Omental fat pad (tissue), 4 donors: Measurements from ENCODE around the gene WNT9A. TPM values are rescaled to one million over a fixed set of nuclear protein-coding genes. Genes with fewer than 3 reads are reported as not detected.
"Not testable (repeated sequence)": the region's sequence is repeated elsewhere in the genome, so short reads cannot be mapped to it uniquely, and the experiment has no call there.

ENCODE experiments used
- ATAC-seq: fragments of 150-250 bp; one replicate; pipeline ENCODE4 v1.9.1; 2016; ENCODE audit warnings: mild to moderate bottlenecking, moderate library complexity; ENCODE audit not compliant: low FRiP score
- DNase-seq: peaks from one replicate; pipeline ENCODE4 v3.0.0-alpha.2; 2019; ENCODE audit warnings: low spot score
- total RNA-seq, 4 donors: library from RNA; depleted of rRNA; stranded (reverse); fragments of >200 nt; gene quantifications; one replicate each; pipeline ENCODE4 v1.1.0, GENCODE V29; 2016
- TF ChIP-seq, protein P1 (sequence below), 3 donors: fragments of 450-650 bp; IDR thresholded peaks; one replicate each; pipeline ENCODE4 v1.5.1; 2016 to 2017; ENCODE audit warnings: antibody characterized with exemption in 3 of 3, mild to moderate bottlenecking in 3 of 3, moderate library complexity in 2 of 3

Gene WNT9A
- 10 to 100 TPM in 2 of 4 donors, 1 to 10 TPM in 2; 1.3 to 16.5 (median 5.8) TPM for total RNA-seq

- DNase-seq (no peak), ATAC-seq (peak; percentile 42)
- TF ChIP-seq, protein P1, sequence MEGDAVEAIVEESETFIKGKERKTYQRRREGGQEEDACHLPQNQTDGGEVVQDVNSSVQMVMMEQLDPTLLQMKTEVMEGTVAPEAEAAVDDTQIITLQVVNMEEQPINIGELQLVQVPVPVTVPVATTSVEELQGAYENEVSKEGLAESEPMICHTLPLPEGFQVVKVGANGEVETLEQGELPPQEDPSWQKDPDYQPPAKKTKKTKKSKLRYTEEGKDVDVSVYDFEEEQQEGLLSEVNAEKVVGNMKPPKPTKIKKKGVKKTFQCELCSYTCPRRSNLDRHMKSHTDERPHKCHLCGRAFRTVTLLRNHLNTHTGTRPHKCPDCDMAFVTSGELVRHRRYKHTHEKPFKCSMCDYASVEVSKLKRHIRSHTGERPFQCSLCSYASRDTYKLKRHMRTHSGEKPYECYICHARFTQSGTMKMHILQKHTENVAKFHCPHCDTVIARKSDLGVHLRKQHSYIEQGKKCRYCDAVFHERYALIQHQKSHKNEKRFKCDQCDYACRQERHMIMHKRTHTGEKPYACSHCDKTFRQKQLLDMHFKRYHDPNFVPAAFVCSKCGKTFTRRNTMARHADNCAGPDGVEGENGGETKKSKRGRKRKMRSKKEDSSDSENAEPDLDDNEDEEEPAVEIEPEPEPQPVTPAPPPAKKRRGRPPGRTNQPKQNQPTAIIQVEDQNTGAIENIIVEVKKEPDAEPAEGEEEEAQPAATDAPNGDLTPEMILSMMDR (IDR thresholded peaks at IDR 0.05): no peak
These were observed at the start of gene WNT9A for GRCh38 chr1:227947676-227948492. Gene WNT9A (minus strand): TSS chr1:227947932. CDS start chr1:227947887, 45 bp downstream.

DNA sequence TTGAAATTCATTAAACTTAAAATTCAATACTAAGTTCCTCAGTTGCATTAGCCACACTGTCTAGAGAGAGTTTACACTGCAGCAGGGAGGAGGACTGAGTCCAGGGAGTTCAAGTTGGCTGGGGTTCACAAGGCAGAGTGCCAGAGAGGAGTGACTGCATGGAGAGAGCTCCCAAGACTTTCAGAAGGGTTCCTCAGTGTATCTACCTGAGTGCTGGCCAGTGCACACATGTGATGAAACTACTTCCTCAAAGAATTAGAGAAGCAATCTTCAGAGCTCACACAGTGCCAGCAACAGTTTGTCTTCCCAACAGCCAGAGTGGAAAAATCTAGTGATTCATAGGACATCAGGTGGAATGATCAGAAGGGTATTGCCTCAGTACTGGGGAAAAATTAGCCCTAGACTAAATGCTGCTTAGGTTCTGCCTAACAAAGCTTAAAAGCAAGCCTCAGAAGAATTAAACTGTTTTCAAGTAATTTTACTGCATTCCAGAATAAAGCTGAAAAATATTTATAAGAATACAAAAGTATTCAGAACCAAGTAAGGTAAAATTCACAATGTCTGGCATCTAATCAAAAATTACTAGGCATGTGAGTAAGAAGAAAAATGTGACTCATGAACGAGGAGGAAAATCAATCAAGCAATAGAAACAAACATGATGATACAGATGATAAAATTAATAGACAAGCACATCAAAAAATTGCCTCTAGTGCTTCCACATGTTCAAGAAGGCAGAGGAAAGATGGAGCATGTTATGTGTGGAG is 48.6 kb upstream of the WNT9A start:
- DNase-seq (no peak), ATAC-seq (peak; percentile 35)
- TF ChIP-seq, protein P1 (IDR thresholded peaks at IDR 0.05): no peak

DNA sequence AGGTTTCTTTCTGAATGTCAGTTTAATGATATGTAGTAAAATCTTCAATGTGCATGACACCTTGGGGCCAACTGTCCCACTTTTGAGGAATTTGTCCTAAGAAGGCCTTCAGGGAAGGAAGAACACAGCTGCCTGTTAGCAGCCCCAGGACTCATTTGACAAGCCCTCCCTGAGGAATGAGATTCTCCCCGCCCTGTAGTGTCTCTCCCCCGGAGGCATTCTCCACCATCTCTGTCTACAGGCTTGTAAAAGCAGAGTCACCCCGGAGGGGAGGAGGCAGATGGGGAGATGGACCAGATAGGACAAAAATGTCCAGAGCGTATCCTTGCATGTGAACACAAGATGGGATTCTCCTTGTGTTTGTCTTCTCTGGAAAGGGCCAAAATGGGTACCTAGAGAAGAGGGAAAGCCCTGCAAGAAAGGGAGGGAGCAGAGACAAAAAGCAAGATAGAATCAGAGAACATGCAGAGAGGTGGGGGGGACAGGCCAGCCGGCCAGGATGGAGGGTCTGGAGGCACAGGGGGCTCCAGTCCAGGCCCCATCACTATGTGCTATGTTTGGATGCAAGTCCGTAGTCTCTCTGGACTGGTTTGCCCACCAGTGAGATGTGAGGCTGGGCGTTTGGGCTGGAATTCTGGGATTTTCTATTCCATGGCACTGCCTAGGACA is 47.0 kb upstream of the WNT9A start:
- no peak for DNase-seq
- TF ChIP-seq, protein P1 (IDR thresholded peaks at IDR 0.05): no peak
- no peak for ATAC-seq

GRCh38 chr1:227987181-227987580 is 39.4 kb upstream of the WNT9A start:
- DNase-seq (no peak), ATAC-seq (no peak)
- TF ChIP-seq, protein P1 (IDR thresholded peaks at IDR 0.05): no peak

DNA sequence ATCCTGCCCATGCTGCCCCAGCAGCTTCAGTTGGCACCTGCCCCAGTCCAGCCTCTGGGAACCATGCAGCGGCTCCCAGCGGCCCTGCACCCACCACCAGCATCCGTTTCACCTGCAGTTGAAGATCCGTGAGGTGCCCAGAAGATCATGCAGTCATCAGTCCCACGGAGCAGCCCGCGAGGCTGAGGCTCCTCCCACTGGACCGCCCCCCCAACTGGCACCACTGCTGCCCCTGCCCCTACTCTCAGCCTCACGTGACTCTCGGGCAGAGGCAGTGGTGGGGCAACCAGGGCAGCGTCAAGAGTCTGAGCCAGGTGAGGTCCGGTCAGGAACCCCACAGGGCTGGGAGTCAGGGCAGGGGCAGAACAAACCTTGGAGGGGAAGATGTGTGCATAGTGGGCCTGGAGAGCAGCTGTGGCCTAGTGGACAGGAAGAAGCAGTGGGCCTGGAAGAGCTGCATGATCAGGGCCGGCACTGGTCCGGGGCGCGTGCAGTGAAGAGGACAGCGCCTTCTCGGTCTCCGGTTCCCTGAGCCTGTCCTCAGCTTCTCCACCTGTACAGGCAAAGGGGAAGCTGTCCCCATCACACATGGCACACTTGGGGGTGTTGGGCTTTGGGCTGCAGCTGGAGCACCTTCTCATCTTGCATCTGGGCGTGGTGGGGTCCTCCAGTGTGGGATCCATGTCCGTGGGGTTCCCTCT is 28.0 kb upstream of the WNT9A start:
- DNase-seq, ATAC-seq: not testable (repeated sequence)

- not testable (repeated sequence) for DNase-seq
These were observed 26.1 kb upstream of the WNT9A start for GRCh38 chr1:227973724-227974288.

GRCh38 chr1:227972843-227973374 is 25.2 kb upstream of the WNT9A start:
- DNase-seq: not testable (repeated sequence)

More at GRCh38 chr1:227973724-227974288, 26.1 kb upstream of the WNT9A start:
- ATAC-seq: not testable (repeated sequence)

DNA sequence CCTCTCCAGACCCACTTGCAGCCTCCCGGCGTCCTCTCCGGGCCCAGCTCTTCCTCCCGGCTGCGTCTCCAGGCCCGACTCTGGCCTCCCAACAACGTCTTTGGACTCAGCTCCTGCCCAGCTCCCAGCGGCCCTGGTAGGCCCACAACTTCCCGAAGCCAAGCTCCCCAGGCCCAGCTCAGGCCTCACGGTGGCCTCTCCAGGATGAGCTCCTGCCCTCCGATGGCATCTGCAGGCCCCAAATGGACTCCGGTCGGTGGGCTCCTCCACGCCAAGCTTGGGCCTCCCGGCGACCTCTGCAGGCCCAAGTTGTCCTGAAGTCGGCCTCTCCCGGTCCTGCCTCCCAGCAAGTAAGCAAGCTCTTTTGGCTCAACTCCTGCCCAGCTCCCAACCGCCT is 24.5 kb upstream of the WNT9A start:
- DNase-seq, ATAC-seq: not testable (repeated sequence)

More at GRCh38 chr1:227972843-227973374, 25.2 kb upstream of the WNT9A start:
- not testable (repeated sequence) for ATAC-seq

DNA sequence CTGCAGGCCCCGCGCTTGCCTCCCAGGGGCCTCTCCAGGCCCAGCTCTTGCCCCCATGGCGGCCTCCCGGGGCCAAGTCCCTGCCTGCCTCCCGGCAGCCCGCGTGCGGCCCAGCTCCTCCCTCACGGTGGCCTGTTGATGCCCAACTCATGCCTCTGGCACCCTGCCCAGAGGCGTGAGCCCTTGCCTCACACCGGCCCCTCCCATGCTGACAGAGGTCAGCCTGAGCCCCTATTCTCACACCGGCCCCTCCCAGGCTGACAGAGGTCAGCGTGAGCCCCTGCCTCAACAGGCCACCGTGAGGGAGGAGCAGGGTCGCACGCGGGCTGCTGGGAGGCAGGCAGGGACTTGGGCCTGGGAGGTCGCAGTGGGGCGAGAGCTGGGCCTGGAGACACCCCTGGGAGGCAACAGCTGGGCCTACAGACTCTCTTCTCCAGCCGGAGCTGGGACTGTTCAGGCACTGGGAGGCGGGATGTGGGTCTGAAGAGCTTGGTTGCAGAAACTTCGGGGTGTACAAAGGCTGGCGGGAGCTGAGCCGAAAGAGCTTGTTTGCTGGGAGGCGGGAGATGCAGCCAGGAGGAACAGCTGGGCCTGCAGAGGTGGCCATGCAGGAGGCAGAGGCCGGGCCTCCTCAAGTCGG is 24.0 kb upstream of the WNT9A start:
- not testable (repeated sequence) for DNase-seq

GRCh38 chr1:227971216-227971615 is 23.5 kb upstream of the WNT9A start:
- not testable (repeated sequence) for ATAC-seq, DNase-seq

More for the DNA sequence above, 24.0 kb upstream of the WNT9A start:
- not testable (repeated sequence) for ATAC-seq

- not testable (repeated sequence) for ATAC-seq, DNase-seq
These were observed 22.6 kb upstream of the WNT9A start for GRCh38 chr1:227970076-227970995.
